ENCODE measurements around the gene ADGRV1. TPM values are rescaled to one million over a fixed set of nuclear protein-coding genes. Genes with fewer than 3 reads are reported as not detected.

ADGRV1 gene
- total RNA-seq, 4 donors from 2014 or later, result 0.08 to 0.87 (median 0.41) TPM

DNA sequence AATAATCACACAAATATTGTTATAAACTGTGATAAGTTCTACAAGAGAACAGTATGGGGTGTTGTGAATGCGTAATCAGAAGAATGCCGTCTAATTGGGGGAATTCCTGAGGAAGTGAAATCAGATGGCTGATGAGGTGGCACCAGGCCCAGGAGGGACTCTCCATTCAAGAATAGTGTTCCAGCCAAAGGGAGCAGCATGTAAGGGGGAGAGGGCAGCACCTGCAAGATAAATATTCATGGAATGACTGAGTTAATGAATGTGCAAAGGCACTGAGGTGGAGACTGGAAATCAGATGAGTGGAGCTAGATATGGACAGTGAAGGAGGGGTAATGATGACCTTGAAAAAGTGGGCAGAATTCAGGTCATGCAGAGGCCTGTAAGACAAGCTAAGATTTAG, 574.0 kb downstream of the ADGRV1 start:
- H3K4me1 ChIP-seq, result peaks cover 13 to 22% (median 13%) of the 10 kb centered on the region in 3 donors
- no peaks in the 10 kb centered on the region for H3K36me3 ChIP-seq
- TF ChIP-seq POLR2AphosphoS5 (IDR thresholded peaks at IDR 0.05) (no peak), POLR2A (IDR thresholded peaks at IDR 0.05) (no peak), CTCF (IDR thresholded peaks at IDR 0.05) (no peak), EP300 (IDR thresholded peaks at IDR 0.05) (no peak)
- no peak overlapping the region for H3K27ac ChIP-seq
- H3K4me3 ChIP-seq, result no peak overlapping the region
- ATAC-seq, result no peak
- WGBS, 2 donors (ENCODE audit: low coverage in 1 of 2), result 54 to 65% methylated on average over 2 of the region's 2 CpGs
- H3K27me3 ChIP-seq, result no peaks in the 10 kb centered on the region
- H3K9me3 ChIP-seq, result no peaks in the 10 kb centered on the region

GRCh38 chr5:91133183-91133582, 574.6 kb downstream of the ADGRV1 start:
- Histone ChIP-seq H3K27me3 (no peaks in the 10 kb centered on the region), H3K27ac (no peak overlapping the region), H3K4me1 (peaks cover 7 to 16% (median 7%) of the 10 kb centered on the region in 3 donors), H3K4me3 (no peak overlapping the region), H3K9me3 (no peaks in the 10 kb centered on the region), H3K36me3 (no peaks in the 10 kb centered on the region)
- ATAC-seq, result no peak
- TF ChIP-seq POLR2AphosphoS5 (IDR thresholded peaks at IDR 0.05) (no peak), CTCF (IDR thresholded peaks at IDR 0.05) (no peak), POLR2A (IDR thresholded peaks at IDR 0.05) (no peak)

DNA sequence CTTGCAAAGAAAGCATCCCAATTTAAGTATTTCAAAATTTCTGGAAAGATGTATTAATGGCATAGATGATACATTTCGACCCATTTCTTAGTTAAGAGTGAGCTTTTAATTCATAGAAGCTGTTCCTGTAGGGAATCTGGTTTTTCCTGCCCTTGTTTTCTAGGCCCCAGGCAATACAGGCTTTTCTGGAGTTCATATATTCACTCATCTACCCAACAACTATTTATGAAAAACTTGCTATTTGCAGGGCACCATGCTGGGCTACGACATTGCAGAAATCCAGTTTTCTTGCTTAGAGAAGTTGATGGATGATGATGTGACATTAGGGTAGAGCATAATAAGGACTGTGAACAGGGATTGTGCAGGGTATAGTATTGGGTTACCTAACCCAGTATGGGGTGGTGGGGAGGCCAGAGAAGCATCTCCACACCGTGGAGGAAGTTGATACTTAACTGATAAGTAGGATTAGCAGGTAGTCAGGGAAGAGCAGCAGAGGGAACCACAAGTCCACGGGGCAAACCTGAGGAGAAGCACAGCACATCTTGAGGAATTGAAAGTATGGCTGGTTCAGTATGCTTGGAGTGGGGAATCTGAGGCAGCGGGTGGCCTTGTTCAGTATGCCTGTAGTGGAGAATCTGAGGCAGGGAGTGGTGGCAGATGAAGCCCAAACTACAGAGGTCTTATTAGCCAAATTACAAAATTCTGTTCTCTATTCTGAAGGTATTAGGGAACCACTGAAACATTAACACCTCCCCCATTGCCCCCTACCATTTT, 577.1 kb downstream of the ADGRV1 start:
- TF ChIP-seq CTCF (IDR thresholded peaks at IDR 0.05) (no peak), POLR2AphosphoS5 (IDR thresholded peaks at IDR 0.05) (no peak), EP300 (IDR thresholded peaks at IDR 0.05) (no peak), POLR2A (IDR thresholded peaks at IDR 0.05) (no peak)
- Histone ChIP-seq H3K36me3 (no peaks in the 10 kb centered on the region), H3K4me3 (no peak overlapping the region), H3K27ac (no peak overlapping the region), H3K4me1 (no peaks in the 10 kb centered on the region), H3K9me3 (no peaks in the 10 kb centered on the region), H3K27me3 (no peaks in the 10 kb centered on the region)
- WGBS, 2 donors (ENCODE audit: low coverage in 1 of 2), result 85 to 100% methylated on average over 3 to 5 of the region's 5 CpGs
- ATAC-seq, result no peak

DNA sequence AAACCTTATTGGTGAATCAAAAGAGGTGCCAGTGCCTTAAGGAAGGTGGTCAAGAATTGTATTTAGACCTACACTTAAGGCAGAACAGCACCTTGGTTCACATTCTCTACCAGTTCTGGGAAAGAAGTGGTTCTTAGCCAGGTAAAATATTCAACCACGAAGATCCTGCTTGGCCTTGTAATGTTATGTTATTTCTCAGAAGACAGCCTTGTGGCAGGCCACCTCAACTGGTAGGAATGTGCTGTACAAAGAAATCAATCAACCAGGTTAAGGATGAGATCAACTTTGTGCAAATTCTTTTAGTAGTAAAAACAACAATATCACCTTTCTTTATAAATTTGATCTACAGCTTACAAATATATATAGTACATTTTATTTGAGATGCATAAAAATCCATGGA, 577.7 kb downstream of the ADGRV1 start:
- TF ChIP-seq POLR2AphosphoS5 (IDR thresholded peaks at IDR 0.05) (no peak), EP300 (IDR thresholded peaks at IDR 0.05) (no peak), POLR2A (IDR thresholded peaks at IDR 0.05) (no peak), CTCF (IDR thresholded peaks at IDR 0.05) (no peak)
- Histone ChIP-seq H3K27me3 (no peaks in the 10 kb centered on the region), H3K27ac (no peak overlapping the region), H3K4me3 (no peak overlapping the region), H3K36me3 (no peaks in the 10 kb centered on the region), H3K4me1 (no peaks in the 10 kb centered on the region), H3K9me3 (no peaks in the 10 kb centered on the region)
- no peak for ATAC-seq
- 17 to 67% methylated on average over 1 of the region's 1 CpG for WGBS, 2 donors (ENCODE audit: low coverage in 1 of 2)

GRCh38 chr5:91137647-91138046, 579.0 kb downstream of the ADGRV1 start:
- H3K9me3 ChIP-seq, result no peaks in the 10 kb centered on the region

More at GRCh38 chr5:91137647-91138046, 579.0 kb downstream of the ADGRV1 start:
- TF ChIP-seq POLR2A (IDR thresholded peaks at IDR 0.05), result no peak
- no peaks in the 10 kb centered on the region for H3K4me1 ChIP-seq
- 93 to 97% methylated on average over 3 of the region's 3 CpGs for WGBS, 2 donors (ENCODE audit: low coverage in 1 of 2)
- no peaks in the 10 kb centered on the region for H3K36me3 ChIP-seq
- H3K27me3 ChIP-seq, result no peaks in the 10 kb centered on the region
- no peak for ATAC-seq
- H3K4me3 ChIP-seq, result no peak overlapping the region
- no peak overlapping the region for H3K27ac ChIP-seq
